H9 (cell line): Measurements from ENCODE around the gene MRPS11. TPM values are rescaled to one million over a fixed set of nuclear protein-coding genes. Genes with fewer than 3 reads are reported as not detected.
"Not testable (repeated sequence)": the region's sequence is repeated elsewhere in the genome, so short reads cannot be mapped to it uniquely, and the experiment has no call there.

Experiments
- DNase-seq: peaks from one replicate; pipeline ENCODE4 v3.0.0-alpha.2; 2017
- H2AFZ ChIP-seq: one replicate; pipeline ENCODE4 v1.6.1; 2013; ENCODE audit warnings: mild to moderate bottlenecking, low read length, control low read depth, moderate library complexity
- H2AK5ac ChIP-seq: 2 replicates; pipeline ENCODE4 v1.6.1; 2013; ENCODE audit warnings: low read length, control low read depth, mixed read lengths; ENCODE audit not compliant: insufficient read length
- H2BK120ac ChIP-seq: one replicate; pipeline ENCODE4 v1.6.1; 2013; ENCODE audit warnings: low read depth, mild to moderate bottlenecking, low read length, control low read depth, inconsistent platforms; ENCODE audit not compliant: poor library complexity, severe bottlenecking
- H2BK12ac ChIP-seq: 2 replicates; pipeline ENCODE4 v1.6.1; 2013; ENCODE audit warnings: low read length, control low read depth, mixed read lengths, low read depth; ENCODE audit not compliant: insufficient read length
- H2BK15ac ChIP-seq: 2 replicates; pipeline ENCODE4 v1.6.1; 2013; ENCODE audit warnings: low read depth, low read length, control low read depth
- H2BK20ac ChIP-seq: one replicate; pipeline ENCODE4 v1.6.1; 2013; ENCODE audit warnings: low read depth, mild to moderate bottlenecking, low read length, control low read depth, inconsistent platforms; ENCODE audit not compliant: poor library complexity, severe bottlenecking
- H2BK5ac ChIP-seq: 2 replicates; pipeline ENCODE4 v1.6.1; 2013; ENCODE audit warnings: low read length, control low read depth, mixed read lengths; ENCODE audit not compliant: insufficient read length
- H3K14ac ChIP-seq: 2 replicates; pipeline ENCODE4 v1.6.1; 2013; ENCODE audit warnings: low read length, control low read depth; ENCODE audit not compliant: insufficient read depth
- H3K18ac ChIP-seq: 2 replicates; pipeline ENCODE4 v1.6.1; 2013; ENCODE audit warnings: low read depth, mild to moderate bottlenecking, mixed read lengths, low read length, control low read depth; ENCODE audit not compliant: insufficient read length
- H3K23ac ChIP-seq: 2 replicates; pipeline ENCODE4 v1.6.1; 2013; ENCODE audit warnings: low read length, control low read depth, mixed read lengths, low read depth; ENCODE audit not compliant: insufficient read length
- H3K23me2 ChIP-seq: 2 replicates; pipeline ENCODE4 v1.6.1; 2013; ENCODE audit warnings: low read depth, mild to moderate bottlenecking, mixed read lengths, low read length, control low read depth; ENCODE audit not compliant: insufficient read length, poor library complexity, severe bottlenecking
- H3K27ac ChIP-seq: 2 replicates; pipeline ENCODE4 v1.5.1; 2013; ENCODE audit warnings: low read length, control low read depth, mixed read lengths, low read depth; ENCODE audit not compliant: insufficient read length
- H3K27me3 ChIP-seq: 2 replicates; pipeline ENCODE4 v1.6.1; 2013; ENCODE audit warnings: low read length, control low read depth, inconsistent platforms; ENCODE audit not compliant: insufficient read depth
- H3K4ac ChIP-seq: 2 replicates; pipeline ENCODE4 v1.6.1; 2013; ENCODE audit warnings: low read depth, mild to moderate bottlenecking, control low read depth, inconsistent platforms, low read length, moderate library complexity
- H3K4me1 ChIP-seq: 2 replicates; pipeline ENCODE4 v1.6.1; 2013; ENCODE audit warnings: low read length, control low read depth, inconsistent platforms; ENCODE audit not compliant: insufficient read depth
- H3K4me2 ChIP-seq: 2 replicates; pipeline ENCODE4 v1.6.1; 2013; ENCODE audit warnings: low read length, control low read depth, mixed read lengths; ENCODE audit not compliant: insufficient read length, insufficient read depth
- H3K56ac ChIP-seq: 2 replicates; pipeline ENCODE4 v1.6.1; 2013; ENCODE audit warnings: low read depth, mild to moderate bottlenecking, mixed read lengths, low read length, control low read depth; ENCODE audit not compliant: insufficient read length
- H3K79me1 ChIP-seq: 2 replicates; pipeline ENCODE4 v1.6.1; 2013; ENCODE audit warnings: low read depth, mild to moderate bottlenecking, moderate library complexity, low read length, control low read depth, inconsistent platforms; ENCODE audit not compliant: insufficient read depth, poor library complexity, severe bottlenecking
- H3K79me2 ChIP-seq: 2 replicates; pipeline ENCODE4 v1.6.1; 2013; ENCODE audit warnings: low read length, control low read depth, inconsistent platforms; ENCODE audit not compliant: insufficient read depth
- H3K9ac ChIP-seq: 2 replicates; pipeline ENCODE4 v1.6.1; 2013; ENCODE audit warnings: low read length, control low read depth, mixed read lengths; ENCODE audit not compliant: insufficient read length; ENCODE audit errors: extremely low read depth
- H3K9me3 ChIP-seq: one replicate; pipeline ENCODE4 v1.6.1; 2013; ENCODE audit warnings: low read depth, low read length, inconsistent platforms; ENCODE audit not compliant: control insufficient read depth
- H3T11ph ChIP-seq: one replicate; pipeline ENCODE4 v1.6.1; 2013; ENCODE audit warnings: mild to moderate bottlenecking, low read length, control low read depth, inconsistent platforms
- H4K20me1 ChIP-seq: one replicate; pipeline ENCODE4 v1.6.1; 2013; ENCODE audit not compliant: control insufficient read depth, insufficient read length, insufficient read depth
- H4K5ac ChIP-seq: 2 replicates; pipeline ENCODE4 v1.6.1; 2013; ENCODE audit warnings: low read depth, mild to moderate bottlenecking, mixed read lengths, low read length, control low read depth; ENCODE audit not compliant: insufficient read length
- H4K8ac ChIP-seq: replicated peaks from 2 replicates; pipeline ENCODE4 v1.6.1; 2013; ENCODE audit warnings: low read length, control low read depth, mixed read lengths, low read depth; ENCODE audit not compliant: insufficient read length
- H4K91ac ChIP-seq: 2 replicates; pipeline ENCODE4 v1.6.1; 2013; ENCODE audit warnings: low read depth, mild to moderate bottlenecking, moderate library complexity, mixed read lengths, low read length, control low read depth; ENCODE audit not compliant: insufficient read length
- H3K27ac Mint-ChIP-seq, 3 experiments: 2 replicates in 2 of 3; 3 replicates in 1 of 3; pipeline ENCODE4 v1.8.0; 2020 to 2021; ENCODE audit warnings: mixed read lengths in 3 of 3, mild to moderate bottlenecking in 1 of 3, moderate library complexity in 1 of 3
- H3K27me3 Mint-ChIP-seq: 2 replicates; pipeline ENCODE4 v1.8.0; 2021; ENCODE audit warnings: low read depth, mild to moderate bottlenecking, moderate library complexity, mixed read lengths
- H3K36me3 Mint-ChIP-seq, 3 experiments: 2 replicates in 2 of 3; 3 replicates in 1 of 3; pipeline ENCODE4 v1.8.0; 2020 to 2021; ENCODE audit warnings: low read depth in 3 of 3, mixed read lengths in 3 of 3; ENCODE audit not compliant: insufficient read depth in 1 of 3
- H3K4me1 Mint-ChIP-seq, 2 experiments: 2 replicates each; pipeline ENCODE4 v1.8.0; 2020; ENCODE audit warnings: mixed read lengths in 2 of 2
- H3K4me3 Mint-ChIP-seq, 2 experiments: 2 replicates in 1 of 2; 3 replicates in 1 of 2; pipeline ENCODE4 v1.8.0; 2020 to 2021; ENCODE audit warnings: mild to moderate bottlenecking in 2 of 2, mixed read lengths in 2 of 2, moderate library complexity in 1 of 2
- H3K9me3 Mint-ChIP-seq, 2 experiments: 2 replicates in 1 of 2; 3 replicates in 1 of 2; pipeline ENCODE4 v1.8.0; 2020; ENCODE audit warnings: mild to moderate bottlenecking in 2 of 2, mixed read lengths in 2 of 2, moderate library complexity in 1 of 2
- CTCF ChIP-seq: fragments of 200-600 bp; sonication (generic); conservative IDR thresholded peaks from 3 replicates; pipeline ENCODE4 v1.8.0; 2021; ENCODE audit warnings: antibody characterized with exemption, mild to moderate bottlenecking
- WGBS: extraction: QIAGEN DNeasy Blood & Tissue Kit; methylation state at CpG from one replicate; pipeline ENCODE4 v1.1.7; 2013; ENCODE audit warnings: missing lambda C conversion rate, low lambda C conversion rate, mixed read lengths; ENCODE audit not compliant: insufficient read length; ENCODE audit errors: extremely low coverage; 5-methylcytosine and 5-hydroxymethylcytosine counted together
- total RNA-seq: library from RNA; stranded (reverse); gene quantifications from 2 replicates; pipeline ENCODE4 v1.2.1, GENCODE V29; 2021

The MRPS11 gene
- total RNA-seq, 1 experiment from 2014 or later: 54.5 TPM

- H3K9me3 Mint-ChIP-seq: no peaks in the 10 kb centered on the region
- peaks cover 3% of the 10 kb centered on the region for H3K79me1 ChIP-seq
- H3K4me3 Mint-ChIP-seq: peak overlapping the region; percentile 90 to 96
- peaks cover 10 to 39% (median 13%) of the 10 kb centered on the region in 3 experiments; a peak in 6 of 7 replicates for H3K36me3 Mint-ChIP-seq
- no CpG with 5 or more reads among the region's 17 CpGs for WGBS
- no peak overlapping the region for H3K27ac ChIP-seq
- no peak overlapping the region for H2BK5ac ChIP-seq
- peak overlapping the region; percentile 81 for H3K9ac ChIP-seq
- H3K56ac ChIP-seq: no peak overlapping the region
- no peak overlapping the region for H3K23ac ChIP-seq
- H4K20me1 ChIP-seq: no peaks in the 10 kb centered on the region
- H3K23me2 ChIP-seq: peaks cover 12% of the 10 kb centered on the region
- H4K91ac ChIP-seq: no peak overlapping the region
- no peak overlapping the region for H4K8ac ChIP-seq
- no peak overlapping the region for H2BK12ac ChIP-seq
- DNase-seq: no peak
- H2BK120ac ChIP-seq: no peak overlapping the region
- H2AFZ ChIP-seq: no peak overlapping the region
- H3K4me1 ChIP-seq: 0 out of 2 replicates have a peak, but pooled peaks cover 2% of the 10 kb centered on the region
- peak overlapping the region in 2 of 3 experiments; percentile 100; a peak in 6 of 7 replicates for H3K27ac Mint-ChIP-seq
- no peak overlapping the region for H3K18ac ChIP-seq
- no peak overlapping the region for H3T11ph ChIP-seq
- H3K27me3 ChIP-seq: no peaks in the 10 kb centered on the region
- H3K4me1 Mint-ChIP-seq: peaks cover 14% of the 10 kb centered on the region in 2 experiments
- H3K4ac ChIP-seq: no peak overlapping the region
- H3K14ac ChIP-seq: peak overlapping the region; percentile 52; the same call in 1 of the 2 replicates
- no peak overlapping the region for H4K5ac ChIP-seq
- H2AK5ac ChIP-seq: no peak overlapping the region
- no peak overlapping the region for H2BK15ac ChIP-seq
- H3K79me2 ChIP-seq: peaks cover 12% of the 10 kb centered on the region; the same call in 1 of the 2 replicates
- H2BK20ac ChIP-seq: no peak overlapping the region
- peak; percentile 40; the same call in 2 of the 3 replicates for TF ChIP-seq CTCF
- H3K4me2 ChIP-seq: peak overlapping the region; percentile 92
- no peaks in the 10 kb centered on the region for H3K9me3 ChIP-seq
- no peaks in the 10 kb centered on the region for H3K27me3 Mint-ChIP-seq
Measured at GRCh38 chr15:88467935-88468528, 524 bp downstream of the MRPS11 start.

GRCh38 chr15:88468721-88469120 is 1.2 kb downstream of the MRPS11 start:
- H3K4ac ChIP-seq, H3T11ph ChIP-seq, H2BK12ac ChIP-seq, H2BK15ac ChIP-seq, H2BK120ac ChIP-seq, H4K5ac ChIP-seq, H3K4me1 ChIP-seq, H3K9ac ChIP-seq, H3K23ac ChIP-seq, H2AFZ ChIP-seq, H2BK5ac ChIP-seq, H3K27ac Mint-ChIP-seq, H4K20me1 ChIP-seq, H2AK5ac ChIP-seq, H4K91ac ChIP-seq, H3K9me3 ChIP-seq, H3K56ac ChIP-seq, H3K27ac ChIP-seq, H3K27me3 Mint-ChIP-seq, H2BK20ac ChIP-seq, H3K14ac ChIP-seq, H4K8ac ChIP-seq, H3K9me3 Mint-ChIP-seq, DNase-seq, H3K18ac ChIP-seq, H3K79me1 ChIP-seq, H3K27me3 ChIP-seq: not testable (repeated sequence)
- Mint-ChIP-seq H3K4me1 (peaks cover 14% of the 10 kb centered on the region in 2 experiments), H3K4me3 (peak overlapping the region; percentile 90 to 96; a peak in 4 of 5 replicates), H3K36me3 (peaks cover 10 to 37% (median 14%) of the 10 kb centered on the region in 3 experiments; a peak in 6 of 7 replicates)
- no CpG with 5 or more reads among the region's 10 CpGs for whole genome bisulfite sequencing
- Histone ChIP-seq H3K23me2 (peaks cover 12% of the 10 kb centered on the region), H3K4me2 (peak overlapping the region; percentile 92), H3K79me2 (peaks cover 12% of the 10 kb centered on the region; the same call in 1 of the 2 replicates)
